Prostate gland (tissue), 2 donors: ENCODE measurements around the gene SCEL. TPM values are rescaled to one million over a fixed set of nuclear protein-coding genes. Genes with fewer than 3 reads are reported as not detected.

Source experiments
- DNase-seq: peaks from one replicate; pipeline ENCODE4 v3.0.0-alpha.2; 2019; ENCODE audit warnings: low spot score
- H3K27ac ChIP-seq, 2 donors: fragments of 200-600 bp; sonication (generic); 2 replicates each; pipeline ENCODE4 v1.5.1; 2017 to 2019
- H3K27me3 ChIP-seq: fragments of 200-600 bp; sonication (generic); replicated peaks from 2 replicates; pipeline ENCODE4 v1.5.1; 2019; ENCODE audit not compliant: insufficient read depth
- H3K36me3 ChIP-seq, 2 donors: fragments of 200-600 bp; sonication (generic); 1 replicate in 1 of 2; 2 replicates in 1 of 2; pipeline versions ENCODE4 v1.5.1 to v1.8.1; 2017 to 2019
- H3K4me1 ChIP-seq: fragments of 200-600 bp; sonication (generic); replicated peaks from 2 replicates; pipeline ENCODE4 v1.5.1; 2019
- H3K4me3 ChIP-seq, 2 donors: fragments of 200-600 bp; sonication (generic); 2 replicates each; pipeline ENCODE4 v1.5.1; 2017 to 2019
- H3K9me3 ChIP-seq: fragments of 200-600 bp; sonication (generic); 2 replicates; pipeline ENCODE4 v1.5.1; 2017
- POLR2A ChIP-seq: fragments of 450-650 bp; IDR thresholded peaks from one replicate; pipeline ENCODE4 v1.6.1; 2016; ENCODE audit warnings: antibody characterized with exemption, mild to moderate bottlenecking
- POLR2AphosphoS5 ChIP-seq: sonication (generic); formaldehyde crosslinking; IDR thresholded peaks from one replicate; pipeline ENCODE4 v1.6.1; 2017; ENCODE audit warnings: antibody characterized with exemption
- WGBS: methylation state at CpG from one replicate; pipeline ENCODE4 v1.1.5; 2018; 5-methylcytosine and 5-hydroxymethylcytosine counted together
- intact Hi-C: fragments of 100-400 bp; cut with DNase I; formaldehyde crosslinking; loops from one replicate; pipeline ENCODE4 v1.14.2; 2022
- small RNA-seq, 2 donors: library from RNA; depleted of rRNA; stranded (forward); fragments of <200 nt; gene quantifications; one replicate each; pipeline ENCODE3, GENCODE V24; 2016
- total RNA-seq, 2 donors: library from RNA; depleted of rRNA; stranded (reverse); fragments of >200 nt; gene quantifications; one replicate each; pipeline ENCODE4 v1.1.0, GENCODE V29; 2016
- TF ChIP-seq, protein P1 (sequence below), 4 experiments: fragments of 200-600 bp in 2 of 4; fragments of 450-650 bp in 2 of 4; sonication (generic) in 2 of 4; IDR thresholded peaks; 1 replicate in 3 of 4; 2 replicates in 1 of 4; pipeline ENCODE4 v1.5.1; 2016 to 2019; ENCODE audit warnings: antibody characterized with exemption in 4 of 4, mild to moderate bottlenecking in 2 of 4, moderate library complexity in 2 of 4

The SCEL gene
- total RNA-seq, 2 donors from 2014 or later: 0.09 to 2.3 TPM

DNA sequence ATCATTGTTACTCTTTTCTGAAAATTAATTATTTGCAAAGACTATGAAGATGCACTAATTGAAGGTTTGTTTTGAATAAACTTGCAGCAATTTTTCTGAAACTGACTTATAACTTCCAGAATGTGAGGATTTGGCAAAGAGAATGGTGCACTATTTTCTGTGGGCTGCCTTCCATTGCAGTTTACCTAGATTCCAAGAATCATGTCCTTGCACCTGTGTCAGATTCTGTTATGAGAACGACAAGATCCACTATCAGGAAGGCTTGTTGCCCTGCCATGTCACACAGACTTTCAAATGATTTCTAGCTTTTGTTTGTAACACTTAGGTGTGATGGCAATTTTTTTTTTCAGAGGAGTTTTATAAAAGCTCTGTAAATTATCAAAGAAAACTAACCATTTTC lies 156.4 kb downstream of the SCEL start:
- no peak for DNase-seq
- intact Hi-C loops: no loop called here
- Histone ChIP-seq H3K9me3 (no peaks in the 10 kb centered on the region), H3K27me3 (no peaks in the 10 kb centered on the region), H3K36me3 (no peaks in the 10 kb centered on the region), H3K27ac (no peak overlapping the region), H3K4me3 (no peak overlapping the region), H3K4me1 (no peaks in the 10 kb centered on the region)
- TF ChIP-seq, protein P1, sequence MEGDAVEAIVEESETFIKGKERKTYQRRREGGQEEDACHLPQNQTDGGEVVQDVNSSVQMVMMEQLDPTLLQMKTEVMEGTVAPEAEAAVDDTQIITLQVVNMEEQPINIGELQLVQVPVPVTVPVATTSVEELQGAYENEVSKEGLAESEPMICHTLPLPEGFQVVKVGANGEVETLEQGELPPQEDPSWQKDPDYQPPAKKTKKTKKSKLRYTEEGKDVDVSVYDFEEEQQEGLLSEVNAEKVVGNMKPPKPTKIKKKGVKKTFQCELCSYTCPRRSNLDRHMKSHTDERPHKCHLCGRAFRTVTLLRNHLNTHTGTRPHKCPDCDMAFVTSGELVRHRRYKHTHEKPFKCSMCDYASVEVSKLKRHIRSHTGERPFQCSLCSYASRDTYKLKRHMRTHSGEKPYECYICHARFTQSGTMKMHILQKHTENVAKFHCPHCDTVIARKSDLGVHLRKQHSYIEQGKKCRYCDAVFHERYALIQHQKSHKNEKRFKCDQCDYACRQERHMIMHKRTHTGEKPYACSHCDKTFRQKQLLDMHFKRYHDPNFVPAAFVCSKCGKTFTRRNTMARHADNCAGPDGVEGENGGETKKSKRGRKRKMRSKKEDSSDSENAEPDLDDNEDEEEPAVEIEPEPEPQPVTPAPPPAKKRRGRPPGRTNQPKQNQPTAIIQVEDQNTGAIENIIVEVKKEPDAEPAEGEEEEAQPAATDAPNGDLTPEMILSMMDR (IDR thresholded peaks at IDR 0.05): no peak
- no peak for TF ChIP-seq POLR2A
- TF ChIP-seq POLR2AphosphoS5: no peak
- 57% methylated on average over 1 of the region's 1 CpG for WGBS

DNA sequence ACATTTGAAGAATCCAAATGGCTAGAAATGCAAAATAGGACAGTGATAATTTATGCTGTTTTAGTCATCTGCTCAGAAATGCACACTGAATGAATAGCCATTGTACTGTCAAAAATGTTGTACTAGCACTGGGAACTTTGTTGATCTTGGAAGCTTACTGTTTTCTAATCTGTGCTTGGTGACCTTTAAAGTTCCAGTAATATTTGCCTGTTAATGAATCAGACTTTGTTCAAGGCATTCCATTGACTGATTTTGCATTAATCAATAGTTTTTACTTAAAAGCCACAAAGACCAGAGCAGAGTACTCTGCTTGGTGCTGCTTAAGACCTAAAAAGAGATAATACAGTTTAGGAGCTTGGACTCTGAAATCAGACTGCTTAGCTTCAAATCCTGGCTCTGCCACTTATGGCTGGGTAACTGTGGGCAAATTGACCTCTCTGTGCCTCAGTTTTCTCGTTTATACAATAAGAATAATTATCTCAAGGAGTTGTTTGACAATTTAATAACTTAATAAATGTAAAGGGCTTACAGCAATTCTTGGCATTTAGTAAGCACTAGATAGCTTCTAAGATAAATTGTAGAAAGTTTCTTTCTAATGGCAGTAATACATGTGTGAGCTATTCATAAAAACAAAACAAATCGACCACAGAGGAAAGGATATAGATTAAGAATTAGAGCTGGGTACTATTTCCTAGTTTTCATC lies 157.4 kb downstream of the SCEL start:
- H3K4me1 ChIP-seq: no peaks in the 10 kb centered on the region
- no peak overlapping the region for H3K4me3 ChIP-seq
- intact Hi-C loops: no loop called here
- no peak overlapping the region for H3K27ac ChIP-seq
- no peak for TF ChIP-seq POLR2AphosphoS5
- no peak for TF ChIP-seq POLR2A
- TF ChIP-seq, protein P1 (IDR thresholded peaks at IDR 0.05): no peak
- WGBS: 32% methylated on average over 2 of the region's 2 CpGs
- DNase-seq: no peak
- H3K36me3 ChIP-seq: no peaks in the 10 kb centered on the region
- H3K27me3 ChIP-seq: no peaks in the 10 kb centered on the region
- H3K9me3 ChIP-seq: no peaks in the 10 kb centered on the region

DNA sequence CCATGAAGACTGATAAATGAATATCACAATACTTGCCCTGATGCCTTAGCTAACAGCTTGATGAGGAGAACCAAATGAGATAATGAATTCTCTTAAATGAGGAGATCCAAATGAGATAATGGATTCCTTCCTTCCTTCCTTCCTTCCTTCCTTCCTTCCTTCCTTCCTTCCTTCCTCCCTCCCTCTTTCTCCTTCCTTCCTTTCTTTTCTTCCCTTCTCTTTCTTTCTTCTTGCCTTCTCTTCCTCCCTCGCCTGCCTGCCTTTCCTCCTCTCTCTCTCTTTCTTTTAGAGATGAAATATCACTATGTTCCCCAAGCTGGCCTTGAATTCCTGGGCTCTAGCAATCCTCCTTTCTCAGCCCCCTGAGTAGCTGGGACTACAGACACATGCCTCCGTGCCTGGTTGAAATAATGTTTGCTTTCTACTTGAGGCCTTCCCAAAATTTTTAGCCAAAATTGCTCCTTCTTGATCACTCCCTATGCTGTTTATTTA lies 158.0 kb downstream of the SCEL start:
- intact Hi-C loops: no loop called here
- no peaks in the 10 kb centered on the region for H3K9me3 ChIP-seq
- no peaks in the 10 kb centered on the region for H3K4me1 ChIP-seq
- H3K36me3 ChIP-seq: no peaks in the 10 kb centered on the region
- H3K4me3 ChIP-seq: no peak overlapping the region
- TF ChIP-seq, protein P1 (IDR thresholded peaks at IDR 0.05): no peak
- TF ChIP-seq POLR2AphosphoS5 (no peak), POLR2A (no peak)
- no peak for DNase-seq
- no peaks in the 10 kb centered on the region for H3K27me3 ChIP-seq
- H3K27ac ChIP-seq: no peak overlapping the region
- WGBS: 78% methylated on average over 2 of the region's 2 CpGs

Small RNAs within 50 kb of the gene (small RNA-seq; reads per million reads assigned to genes)
- 0 reads per million in 2 donors for gene RNY3P7
- 0 reads per million in 2 donors for gene SPTLC1P5

Other genes with a start within 250 kb of the SCEL start
- 100 to 1,000 TPM; 127 to 132 TPM for gene MYCBP2, start 208.6 kb upstream of the SCEL start, total RNA-seq
- gene SLAIN1, start 162.0 kb downstream of the SCEL start, total RNA-seq: 100 to 1,000 TPM in 1 of 2 donors, 1 to 10 TPM in 1; 9.6 to 132 TPM